ENCODE results near the gene CGNL1.

The CGNL1 gene

DNA sequence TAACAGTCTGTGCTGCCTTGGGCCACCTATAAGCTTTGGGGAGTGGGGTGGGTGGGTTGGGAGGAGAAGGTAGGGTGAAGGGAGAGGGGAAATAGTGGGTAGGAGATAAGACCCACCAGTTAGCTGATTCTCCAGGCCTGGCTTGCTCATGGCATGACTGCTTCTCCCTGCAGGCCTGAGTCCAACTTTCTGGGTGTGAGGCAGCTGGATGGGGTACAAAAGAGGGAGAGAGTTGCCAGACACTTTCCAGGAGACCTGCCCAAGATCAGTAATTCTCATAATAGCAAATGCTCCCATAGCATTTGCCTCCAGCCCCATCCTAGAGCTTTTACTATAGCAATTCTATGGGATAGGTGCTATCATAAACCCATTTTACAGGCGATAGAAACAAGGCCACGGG, 7.7 kb downstream of the CGNL1 start:
- FAIRE-seq = no peak
- DNase-seq (ENCODE audit: low spot score) = no peak

GRCh38 chr15:57384816-57385215, 8.5 kb downstream of the CGNL1 start:
- DNase-seq (ENCODE audit: low spot score) (no peak), FAIRE-seq (no peak)

GRCh38 chr15:57385923-57386390, 9.7 kb downstream of the CGNL1 start:
- FAIRE-seq (peak; percentile 92), DNase-seq (ENCODE audit: low spot score) (no peak)

DNA sequence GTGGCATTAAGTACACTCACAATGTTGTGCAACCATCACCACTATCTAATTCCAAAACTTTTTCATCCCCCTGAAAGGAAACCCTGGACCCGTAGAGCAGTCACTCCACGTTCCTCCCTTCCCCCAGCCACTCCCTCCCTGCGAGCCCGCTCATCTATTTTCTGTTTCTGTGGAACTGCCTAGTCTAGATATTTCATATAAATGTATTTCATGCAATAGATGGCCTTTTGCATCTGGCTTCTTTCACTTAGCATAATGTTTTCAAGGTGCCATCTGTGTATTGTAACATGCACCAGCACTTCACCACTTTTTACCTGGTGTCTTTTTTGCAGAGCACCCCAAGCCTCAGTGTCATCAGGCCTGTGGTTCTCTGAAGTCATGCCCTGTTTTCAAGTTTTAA, 10.7 kb downstream of the CGNL1 start:
- FAIRE-seq = no peak
- no peak for DNase-seq (ENCODE audit: low spot score)

DNA sequence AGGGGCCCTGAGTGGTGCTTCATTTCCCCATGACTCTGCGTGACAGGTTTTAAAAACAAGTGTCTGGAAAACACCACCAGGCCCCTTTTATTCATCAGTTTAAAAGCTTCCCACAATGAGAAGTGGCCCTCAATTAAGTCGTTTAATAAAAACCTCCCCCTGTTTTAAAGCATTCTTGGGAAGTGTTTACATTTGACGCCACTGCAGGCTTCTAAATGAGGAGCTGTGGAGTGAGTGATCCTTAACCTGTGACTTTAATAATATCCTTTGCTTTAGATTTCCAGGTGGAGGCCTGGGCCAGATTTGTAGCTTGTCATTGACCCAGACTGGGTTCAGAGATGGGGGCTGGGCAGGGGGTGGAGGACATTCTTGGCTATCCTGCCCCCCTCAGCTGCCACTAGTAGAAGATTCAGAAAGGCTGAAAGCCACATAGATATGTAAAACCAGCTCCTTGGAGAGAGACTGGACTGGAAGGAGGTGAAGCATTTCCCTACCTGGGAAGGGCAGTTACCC, 11.3 kb downstream of the CGNL1 start:
- FAIRE-seq (no peak), DNase-seq (ENCODE audit: low spot score) (no peak)

DNA sequence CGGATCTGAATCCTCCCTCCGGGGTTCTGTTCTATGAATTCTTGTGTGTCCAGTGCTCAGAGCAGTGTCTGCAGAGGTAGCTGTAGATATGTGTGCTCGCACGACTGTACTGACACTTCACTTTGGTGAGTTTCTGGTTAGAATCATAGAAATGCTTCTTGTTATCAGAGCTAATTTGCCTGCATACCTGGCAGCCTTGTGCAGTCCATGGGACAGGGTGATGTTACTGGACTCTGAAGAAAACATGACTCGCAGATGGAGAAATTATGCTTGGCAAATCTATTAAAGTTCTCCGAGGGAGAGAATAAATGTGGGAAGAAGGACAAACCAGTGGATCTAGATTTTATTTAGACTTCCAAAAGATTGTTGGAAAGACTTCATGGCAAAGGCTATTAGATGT, 12.2 kb downstream of the CGNL1 start:
- no peak for DNase-seq (ENCODE audit: low spot score)
- no peak for FAIRE-seq

- FAIRE-seq (no peak), DNase-seq (ENCODE audit: low spot score) (no peak)
Observed at GRCh38 chr15:57389991-57390390, 13.7 kb downstream of the CGNL1 start.

DNA sequence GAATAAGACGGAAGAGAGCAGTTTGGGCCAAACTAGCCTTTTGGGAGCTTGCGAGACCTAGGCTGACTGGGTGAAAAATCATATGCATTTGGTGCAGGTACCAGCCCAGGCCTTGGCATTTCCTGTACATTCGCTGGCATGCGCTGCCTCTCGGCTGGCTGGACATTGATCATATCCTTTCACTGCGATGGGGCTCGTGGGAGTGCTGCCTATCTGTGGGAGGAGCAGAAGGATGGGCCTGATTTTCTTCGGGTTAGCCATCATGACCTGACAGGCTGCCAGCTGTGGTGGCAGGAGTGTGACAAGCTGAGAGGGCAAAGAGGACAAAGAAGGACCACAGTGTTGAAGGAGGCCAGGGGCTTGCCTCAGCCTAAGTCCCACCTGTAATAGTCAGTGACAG, 14.3 kb downstream of the CGNL1 start:
- FAIRE-seq (peak; percentile 68), DNase-seq (ENCODE audit: low spot score) (no peak)

DNA sequence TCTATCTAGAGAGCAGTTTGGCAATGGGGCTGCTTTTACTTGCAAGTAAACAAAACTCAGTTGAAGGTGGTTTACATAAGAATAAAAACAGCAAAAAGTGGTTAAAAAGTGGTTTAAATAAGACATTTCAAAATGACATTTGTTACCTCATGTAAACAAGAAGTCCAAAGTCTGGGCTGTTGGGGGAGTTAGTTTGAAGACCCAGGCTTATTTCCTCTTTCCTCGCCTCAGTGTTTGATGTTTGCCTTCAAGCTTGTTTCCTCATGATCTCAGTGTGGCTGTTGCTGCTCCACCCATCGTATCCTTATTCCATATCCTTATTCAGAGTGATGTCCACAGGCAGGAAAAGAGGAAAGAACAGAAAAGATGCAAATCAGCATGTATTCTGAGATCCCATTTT, 15.2 kb downstream of the CGNL1 start:
- FAIRE-seq (no peak), DNase-seq (ENCODE audit: low spot score) (no peak)

DNA sequence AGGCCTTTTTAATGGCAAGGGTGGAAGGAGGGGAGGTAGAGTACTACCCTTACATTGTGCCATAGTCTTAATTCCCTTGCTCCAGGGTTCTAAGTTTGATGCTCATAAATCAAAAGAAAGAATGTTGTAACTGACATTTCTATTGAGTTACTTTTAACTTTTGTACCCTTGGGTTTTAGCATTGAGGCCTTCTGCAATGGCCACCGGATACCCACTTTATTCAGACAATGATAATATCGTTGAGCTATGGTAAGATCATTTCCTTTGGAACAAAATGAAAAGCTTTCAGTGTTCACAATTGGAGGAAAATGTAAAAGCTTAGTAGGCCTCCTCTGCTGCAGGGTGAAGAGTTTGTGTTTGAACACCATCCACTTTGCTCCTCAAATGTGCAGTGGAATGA, 16.8 kb downstream of the CGNL1 start:
- DNase-seq (ENCODE audit: low spot score) (no peak), FAIRE-seq (no peak)

- no peak for DNase-seq (ENCODE audit: low spot score)
- no peak for FAIRE-seq
Observed at GRCh38 chr15:57395292-57395691, 19.0 kb downstream of the CGNL1 start.

DNA sequence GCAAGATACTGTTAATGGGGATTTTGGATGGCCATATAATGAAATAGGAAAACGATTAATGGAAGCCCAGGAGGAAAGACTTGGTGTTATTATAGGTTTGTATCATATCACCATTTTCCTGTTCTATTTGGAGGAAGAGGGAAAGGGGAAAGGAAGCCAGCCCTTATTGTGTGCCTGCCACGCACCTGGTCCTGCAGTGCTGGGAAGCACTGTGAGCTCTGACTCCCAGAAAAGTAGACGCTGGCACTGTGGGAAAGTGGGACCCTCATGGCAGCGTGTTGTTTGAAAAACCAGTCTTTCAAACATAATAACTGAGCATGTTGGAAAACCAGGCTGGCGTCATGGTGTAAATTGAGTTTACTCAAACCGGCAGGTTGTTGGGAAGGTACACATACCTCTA, 22.0 kb downstream of the CGNL1 start:
- DNase-seq (ENCODE audit: low spot score) (no peak), FAIRE-seq (no peak)

- DNase-seq (ENCODE audit: low spot score) (no peak), FAIRE-seq (no peak)
Observed at GRCh38 chr15:57401546-57401945, 25.2 kb downstream of the CGNL1 start.

GRCh38 chr15:57403017-57403416, 26.7 kb downstream of the CGNL1 start:
- DNase-seq (ENCODE audit: low spot score) = no peak
- no peak for FAIRE-seq

DNA sequence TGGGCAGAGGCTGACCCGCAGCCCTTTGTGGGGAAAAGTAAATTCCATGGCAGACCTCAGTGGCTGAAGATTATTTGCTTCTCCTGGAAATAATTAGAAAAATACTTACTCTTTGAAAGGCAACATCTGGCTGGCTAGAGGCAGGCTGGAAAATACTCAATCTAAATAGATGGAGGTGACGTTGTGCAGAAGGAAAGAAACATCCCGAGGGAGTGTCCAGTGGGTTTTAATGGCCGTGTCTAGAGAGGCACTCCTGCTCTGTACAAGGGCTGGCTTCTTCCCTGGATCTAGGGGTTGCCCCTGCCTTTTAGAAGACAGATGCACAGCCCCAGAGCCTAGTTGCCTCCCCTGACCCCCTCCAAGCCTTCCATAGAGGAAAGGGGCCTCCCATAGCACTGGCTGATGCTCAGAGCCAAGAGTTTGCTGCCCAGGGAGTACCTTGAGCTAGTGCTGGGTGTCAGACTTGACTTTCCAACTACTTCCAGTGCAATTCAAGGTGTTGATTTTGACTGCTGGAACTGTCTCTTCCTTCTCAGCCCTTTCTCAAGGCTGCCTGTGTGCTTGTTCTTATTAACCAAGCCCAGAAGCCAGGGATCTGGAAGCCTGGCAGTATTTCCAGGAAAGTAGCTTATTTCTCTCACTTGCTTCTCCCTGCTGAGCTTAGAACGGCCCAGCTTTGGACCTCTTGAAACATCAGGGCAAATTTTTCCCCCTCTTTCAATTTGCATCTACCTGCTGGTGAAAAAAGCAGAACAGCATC, 27.4 kb downstream of the CGNL1 start:
- FAIRE-seq = no peak

DNA sequence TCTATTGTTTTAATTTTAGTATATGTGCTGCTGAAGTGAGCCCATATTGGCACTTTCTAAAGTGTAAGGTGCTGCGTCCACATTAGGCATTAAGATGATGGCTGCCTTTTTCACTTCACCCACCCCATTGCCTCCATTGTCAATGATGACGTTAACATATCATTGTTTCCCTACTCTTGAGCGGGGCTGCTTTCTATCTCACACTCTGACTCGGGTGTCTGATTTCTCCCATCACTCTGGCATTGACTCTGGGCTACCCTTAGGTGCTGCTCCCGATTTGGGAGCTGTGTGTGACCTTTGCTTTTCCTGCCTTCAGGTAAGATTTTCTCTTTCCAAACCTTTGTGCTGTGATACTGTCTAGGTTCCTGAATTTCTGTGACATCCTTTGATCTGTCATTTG, 28.8 kb downstream of the CGNL1 start:
- DNase-seq (ENCODE audit: low spot score) (no peak), FAIRE-seq (no peak)

More for the DNA sequence above, 27.4 kb downstream of the CGNL1 start:
- DNase-seq (ENCODE audit: low spot score) = no peak

GRCh38 chr15:57406062-57406772, 29.9 kb downstream of the CGNL1 start:
- no peak for FAIRE-seq
- DNase-seq (ENCODE audit: low spot score) = no peak

- DNase-seq (ENCODE audit: low spot score) = no peak
- FAIRE-seq = no peak
Observed at GRCh38 chr15:57410373-57410772, 34.1 kb downstream of the CGNL1 start.

DNA sequence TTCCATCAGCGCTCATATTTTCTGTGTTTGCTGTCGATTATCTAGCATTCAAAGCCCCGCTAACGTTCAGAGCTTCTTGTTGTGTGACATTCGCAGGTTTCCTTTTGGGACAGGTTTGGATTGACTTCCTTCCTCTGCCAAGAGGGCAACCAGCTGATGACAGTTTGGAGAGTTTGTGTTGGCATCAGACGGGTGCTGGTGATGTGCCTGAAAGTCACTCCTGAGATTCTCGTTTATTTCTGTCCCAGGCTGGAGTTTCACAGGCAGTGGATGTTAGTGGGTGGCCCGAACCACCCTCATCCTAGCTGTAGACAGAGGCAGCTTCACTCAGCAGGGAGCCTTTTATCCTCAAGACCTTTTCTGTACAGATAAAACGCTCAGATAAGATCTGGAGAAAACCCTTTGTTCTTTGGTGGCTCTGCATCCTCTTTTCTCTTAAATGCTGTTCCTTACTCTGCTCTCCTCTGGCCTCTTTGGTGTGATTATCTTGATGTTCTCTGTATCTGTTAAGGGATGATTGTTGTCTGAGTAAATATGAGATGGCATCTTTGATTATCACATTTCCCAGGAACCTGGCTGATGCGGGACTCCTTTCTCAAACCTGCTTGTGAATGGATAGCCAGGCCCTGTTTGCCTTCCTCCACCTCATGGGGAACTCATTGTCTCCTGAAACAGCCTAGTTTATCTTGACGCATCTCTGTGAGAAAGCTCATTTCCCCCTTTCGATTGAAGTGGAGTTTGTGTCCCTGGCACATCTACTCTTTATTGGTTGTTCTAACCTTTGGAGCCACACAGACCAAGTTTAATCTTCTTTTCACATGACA, 35.9 kb downstream of the CGNL1 start:
- FAIRE-seq = no peak
- no peak for DNase-seq (ENCODE audit: low spot score)

- DNase-seq (ENCODE audit: low spot score) (no peak), FAIRE-seq (no peak)
Observed at GRCh38 chr15:57415602-57416001, 39.3 kb downstream of the CGNL1 start.

GRCh38 chr15:57418635-57419034, 42.3 kb downstream of the CGNL1 start:
- FAIRE-seq (no peak), DNase-seq (ENCODE audit: low spot score) (no peak)

DNA sequence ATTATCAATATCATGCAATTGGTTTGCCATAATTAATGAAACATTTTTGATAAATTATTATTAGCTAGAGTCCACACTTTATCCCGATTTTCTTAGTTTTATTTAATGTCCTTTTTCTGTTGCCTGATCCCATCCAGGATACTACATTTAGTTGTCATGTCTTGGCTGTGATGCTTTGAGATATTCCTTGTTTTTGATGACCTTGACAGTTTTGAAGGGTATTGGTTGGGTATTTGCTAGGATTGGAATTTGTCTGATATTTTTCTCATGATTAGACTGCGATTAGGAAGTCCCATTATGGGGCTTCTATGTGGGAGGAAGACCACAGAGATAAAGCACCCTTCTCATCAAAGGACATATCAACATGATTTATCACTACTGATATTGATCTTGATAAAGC, 43.0 kb downstream of the CGNL1 start:
- FAIRE-seq (no peak), DNase-seq (ENCODE audit: low spot score) (no peak)

Measured in urothelium cell line (cell line).